Activated T-helper 9 cell treated with anti-CD3 and anti-CD28 coated beads, Interleukin-2, amount 50 U/mL, for 16 hours (primary cell): ENCODE data around the gene MUC22.
"Not testable (repeated sequence)": the region's sequence is repeated elsewhere in the genome, so short reads cannot be mapped to it uniquely, and the experiment has no call there.

Source experiments
- DNase-seq: peaks from one replicate; pipeline ENCODE4 v3.0.0-alpha.2; 2020; ENCODE audit warnings: low read depth

MUC22 gene

DNA sequence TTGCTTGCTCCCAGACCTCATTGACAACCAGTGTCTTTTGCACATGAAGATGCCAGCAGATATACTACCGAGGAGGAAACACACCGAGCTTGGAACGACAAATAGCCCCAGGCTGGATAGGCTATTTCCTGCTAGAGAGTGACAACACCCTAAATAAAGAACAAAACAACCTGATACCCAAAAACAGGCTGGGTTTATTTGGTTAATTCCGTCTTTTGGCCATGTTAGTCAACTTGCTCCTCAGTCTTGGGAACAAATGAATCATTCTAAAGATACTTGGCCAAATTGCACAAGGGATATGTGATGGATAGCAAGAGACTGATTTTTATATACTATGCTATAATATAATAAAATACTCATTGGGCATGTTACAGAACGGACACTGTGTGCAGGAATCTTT lies 11.5 kb upstream of the MUC22 start:
- no peak for DNase-seq

GRCh38 chr6:31000067-31000860 lies 10.0 kb upstream of the MUC22 start:
- DNase-seq: not testable (repeated sequence)

DNA sequence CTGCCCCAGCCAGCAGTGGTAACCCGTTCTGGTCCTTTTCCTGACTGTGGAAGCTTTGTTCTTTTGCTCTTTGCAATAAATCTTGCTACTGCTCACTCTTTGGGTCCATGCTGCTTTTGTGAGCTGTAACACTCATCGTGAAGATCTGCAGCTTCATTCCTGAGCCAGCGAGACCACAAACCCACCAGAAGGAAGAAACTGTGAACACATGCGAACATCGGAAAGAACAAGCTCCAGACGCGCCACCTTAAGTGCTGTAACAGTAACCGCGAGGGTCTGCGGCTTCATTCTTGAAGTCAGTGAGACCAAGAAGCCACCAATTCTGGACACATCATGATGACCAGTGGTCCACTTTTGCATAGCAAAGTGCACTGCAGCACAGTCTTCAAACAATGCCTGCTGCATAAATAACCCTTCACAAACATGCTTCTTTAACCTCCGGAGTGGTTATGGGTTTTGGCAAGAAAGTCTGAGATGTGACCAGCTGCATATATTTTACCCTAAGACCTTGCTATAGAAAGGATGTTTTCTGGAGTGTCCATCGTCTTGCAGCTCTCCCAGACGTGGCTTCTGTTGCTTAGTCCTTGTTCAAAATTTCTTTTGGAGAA lies 8.9 kb upstream of the MUC22 start:
- no peak for DNase-seq

DNA sequence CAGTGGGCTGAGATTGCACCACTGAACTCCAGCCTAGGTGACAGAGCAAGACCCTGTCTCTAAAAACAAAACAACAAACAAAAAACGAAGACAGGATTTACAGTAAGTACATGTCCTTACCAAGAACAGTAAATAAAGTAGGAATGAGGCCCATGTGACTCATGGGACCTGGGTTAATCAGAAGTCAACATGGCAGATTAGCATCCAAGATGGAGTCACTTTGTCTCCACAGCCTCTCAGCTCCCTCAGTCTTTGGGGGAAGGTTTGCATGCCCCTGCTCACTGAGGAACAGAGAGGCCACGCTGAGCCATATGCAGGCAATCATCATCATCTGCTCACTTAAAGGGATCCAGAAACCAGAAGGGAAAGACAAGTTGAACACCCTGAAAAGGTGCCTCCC lies 7.8 kb upstream of the MUC22 start:
- DNase-seq: no peak

DNA sequence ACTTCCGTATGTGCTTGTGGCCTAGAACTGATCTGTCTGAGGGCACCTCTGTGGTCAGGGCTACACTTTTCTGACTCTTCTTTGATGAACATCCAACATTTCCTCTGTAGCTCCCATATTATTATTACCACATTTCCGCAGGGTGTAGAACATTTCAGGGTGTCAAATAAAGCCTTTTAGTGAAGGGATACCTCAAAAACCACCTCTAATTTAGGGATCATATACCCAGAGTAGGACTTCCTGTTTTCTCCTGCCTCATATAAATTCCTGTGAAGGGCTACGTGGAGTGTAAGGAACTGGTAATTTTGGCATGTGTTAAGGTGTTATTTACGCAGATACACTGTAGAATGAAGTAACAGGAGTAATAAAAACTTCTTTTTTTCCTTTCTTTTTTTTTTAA lies 5.5 kb upstream of the MUC22 start:
- no peak for DNase-seq

DNA sequence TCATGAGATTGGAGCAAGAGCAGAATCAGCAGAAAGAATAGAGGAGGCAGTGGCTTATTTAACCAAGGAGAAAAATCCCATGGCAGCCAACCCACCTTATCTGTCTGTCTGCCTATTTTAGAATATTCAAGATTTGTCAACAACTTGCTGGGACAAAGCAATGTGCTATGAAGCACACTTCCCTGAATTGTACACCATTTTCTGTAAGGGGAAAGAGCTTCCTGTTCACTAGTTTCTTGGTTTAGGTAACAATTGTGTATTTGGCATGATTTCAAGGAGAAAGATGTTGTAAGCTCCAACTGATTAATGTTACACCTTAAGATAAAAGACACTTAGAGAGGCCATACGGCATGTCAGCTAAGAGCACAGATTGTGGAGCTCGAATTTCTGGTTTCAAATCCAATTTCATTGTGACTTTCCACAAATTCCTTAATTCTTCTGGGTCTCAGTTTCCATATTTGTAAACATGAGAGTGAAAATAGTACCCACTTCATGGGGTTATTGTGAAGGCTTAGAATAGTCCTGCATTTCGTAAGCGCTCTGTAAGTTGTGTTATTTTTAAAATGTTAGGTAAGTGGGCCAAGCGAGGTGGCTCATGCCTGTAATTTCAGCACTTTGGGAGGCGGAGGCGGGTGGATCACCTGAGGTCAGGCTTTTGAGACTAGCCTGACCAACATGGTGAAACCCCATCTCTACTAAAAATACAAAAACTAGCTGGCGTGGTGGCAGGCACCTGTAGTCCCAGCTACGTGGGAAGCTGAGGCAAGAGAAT lies 4.8 kb upstream of the MUC22 start:
- DNase-seq: no peak

GRCh38 chr6:31007694-31008093 lies 2.6 kb upstream of the MUC22 start:
- no peak for DNase-seq

DNA sequence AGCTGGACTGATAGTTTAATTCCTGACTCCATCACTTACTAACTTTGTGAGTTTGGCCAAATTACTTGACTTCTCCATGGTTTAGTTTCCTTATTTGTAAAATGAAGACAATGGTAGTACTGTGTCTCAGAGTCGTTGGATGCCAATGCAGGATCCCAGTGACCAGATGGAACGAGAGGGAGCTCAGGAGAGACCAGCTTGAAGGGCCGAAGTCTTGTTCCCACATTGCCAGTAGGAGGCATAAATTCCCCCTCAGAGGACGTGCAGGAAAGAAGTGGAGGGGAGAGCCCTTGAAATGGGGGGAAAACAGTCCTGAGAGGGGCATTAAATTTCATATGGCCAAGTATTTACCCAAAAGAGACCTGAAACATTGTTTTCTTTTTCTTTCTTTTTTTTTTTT lies 2.1 kb upstream of the MUC22 start:
- no peak for DNase-seq

GRCh38 chr6:31009731-31010130 lies 543 bp upstream of the MUC22 start:
- no peak for DNase-seq

- DNase-seq: no peak
Observed at GRCh38 chr6:31011153-31011552, 879 bp downstream of the MUC22 start.

DNA sequence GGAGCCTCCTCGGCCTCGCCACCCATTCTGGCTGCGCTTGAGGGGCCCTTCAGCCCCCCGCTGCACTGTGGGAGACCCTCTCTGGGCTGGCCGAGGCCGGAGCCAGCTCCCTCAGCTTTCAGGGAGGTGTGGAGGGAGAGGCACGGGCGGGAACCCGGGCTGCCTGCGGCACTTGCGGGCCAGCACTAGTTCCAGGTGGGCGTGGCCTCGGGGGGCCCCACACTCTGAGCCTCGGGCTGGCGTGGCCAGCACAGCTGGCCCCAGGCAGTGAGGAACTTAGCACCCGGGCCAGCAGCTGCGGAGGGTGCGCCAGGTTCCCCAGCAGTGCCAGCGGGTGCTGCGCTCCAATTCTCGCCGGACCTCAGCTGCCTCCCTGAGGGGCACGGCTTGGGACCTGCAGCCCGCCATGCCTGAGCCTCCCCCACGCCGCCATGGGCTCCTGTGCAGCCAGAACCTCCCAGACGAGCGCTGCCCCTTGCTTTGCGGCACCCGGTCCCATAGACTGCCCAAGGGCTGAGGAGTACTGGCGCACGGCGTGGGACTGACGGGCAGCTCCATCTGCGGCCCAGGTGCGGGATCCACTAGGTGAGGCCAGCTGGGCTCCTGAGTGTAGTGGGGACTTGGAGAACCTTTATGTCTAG lies 6.5 kb downstream of the MUC22 start:
- no peak for DNase-seq

- DNase-seq: not testable (repeated sequence)
Observed at GRCh38 chr6:31017436-31017835, 7.2 kb downstream of the MUC22 start.

DNA sequence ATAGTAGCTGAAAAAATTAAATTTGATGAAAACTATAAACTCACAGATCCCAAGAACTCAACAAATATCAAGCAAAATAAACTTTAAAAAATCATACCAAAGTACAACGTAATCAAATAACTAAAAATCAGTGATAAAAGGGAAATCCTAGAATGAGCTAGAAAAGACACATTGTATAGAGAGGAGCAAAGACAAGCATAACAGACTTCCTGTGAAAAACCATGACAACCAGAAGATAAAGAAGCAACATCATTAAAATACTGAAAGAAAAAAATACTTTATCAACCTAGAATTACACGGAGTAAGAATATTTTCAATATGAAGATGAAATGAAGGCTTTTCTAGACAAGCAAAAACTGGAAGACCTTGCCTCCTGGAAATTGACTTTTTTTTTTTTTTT lies 9.8 kb downstream of the MUC22 start:
- DNase-seq: no peak

DNA sequence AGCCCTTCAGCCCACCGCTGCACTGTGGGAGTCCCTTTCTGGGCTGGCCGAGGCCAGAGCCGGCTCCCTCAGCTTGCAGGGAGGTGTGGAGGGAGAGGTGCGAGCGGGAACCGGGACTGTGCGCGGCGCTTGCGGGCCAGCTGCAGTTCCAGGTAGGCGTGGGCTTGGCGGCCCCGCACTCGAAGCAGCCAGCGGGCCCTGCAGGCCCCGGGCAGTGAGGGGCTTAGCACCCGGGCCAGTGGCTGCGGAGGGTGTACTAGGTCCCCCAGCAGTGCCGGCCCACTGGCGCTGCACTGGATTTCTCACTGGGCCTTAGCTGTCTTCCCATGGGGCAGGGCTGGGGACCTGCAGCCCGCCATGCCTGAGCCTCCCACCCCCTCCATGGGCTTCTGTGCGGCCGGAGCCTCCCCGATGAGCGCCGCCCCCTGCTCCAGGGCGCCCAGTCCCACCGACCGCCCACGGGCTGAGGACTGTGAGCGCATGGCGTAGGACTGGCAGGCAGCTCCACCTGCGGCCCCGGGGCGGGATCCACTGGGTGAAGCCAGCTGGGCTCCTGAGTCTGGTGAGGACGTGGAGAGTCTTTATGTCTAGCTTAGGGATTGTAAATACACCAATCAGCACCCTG lies 10.5 kb downstream of the MUC22 start:
- DNase-seq: not testable (repeated sequence)

DNA sequence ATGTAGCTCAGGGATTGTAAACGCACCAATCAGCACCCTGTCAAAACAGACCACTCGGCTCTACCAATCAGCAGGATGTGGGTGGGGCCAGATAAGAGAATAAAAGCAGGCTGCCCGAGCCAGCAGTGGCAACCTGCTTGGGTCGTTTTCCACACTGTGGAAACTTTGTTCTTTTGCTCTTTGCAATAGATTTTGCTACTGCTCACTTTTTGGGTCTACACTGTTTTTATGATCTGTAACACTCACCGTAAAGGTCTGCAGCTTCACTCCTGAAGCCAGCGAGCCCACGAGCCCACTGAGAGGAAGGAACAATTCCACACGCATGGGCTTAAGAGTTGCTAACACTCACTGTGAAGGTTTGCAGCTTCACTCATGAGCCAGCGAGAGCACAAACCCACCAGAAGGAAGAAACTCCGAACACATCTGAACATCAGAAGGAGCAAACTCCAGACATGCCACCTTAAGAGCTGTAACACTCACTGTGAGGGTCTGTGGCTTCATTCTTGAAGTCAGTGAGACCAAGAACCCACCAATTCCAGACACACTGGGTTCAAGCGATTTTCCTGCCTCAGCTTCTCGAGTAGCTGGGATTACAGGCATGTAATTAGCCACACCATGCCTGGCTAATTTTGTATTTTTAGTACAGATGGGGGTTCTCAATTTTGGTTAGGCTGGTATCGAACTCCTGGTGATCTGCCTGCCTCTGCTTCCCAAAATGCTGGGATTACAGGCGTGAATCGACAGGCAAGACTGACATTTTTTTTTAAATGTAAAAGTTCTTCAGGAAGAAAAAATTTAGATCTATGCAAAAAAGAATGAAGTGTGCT lies 11.6 kb downstream of the MUC22 start:
- DNase-seq: not testable (repeated sequence)

DNA sequence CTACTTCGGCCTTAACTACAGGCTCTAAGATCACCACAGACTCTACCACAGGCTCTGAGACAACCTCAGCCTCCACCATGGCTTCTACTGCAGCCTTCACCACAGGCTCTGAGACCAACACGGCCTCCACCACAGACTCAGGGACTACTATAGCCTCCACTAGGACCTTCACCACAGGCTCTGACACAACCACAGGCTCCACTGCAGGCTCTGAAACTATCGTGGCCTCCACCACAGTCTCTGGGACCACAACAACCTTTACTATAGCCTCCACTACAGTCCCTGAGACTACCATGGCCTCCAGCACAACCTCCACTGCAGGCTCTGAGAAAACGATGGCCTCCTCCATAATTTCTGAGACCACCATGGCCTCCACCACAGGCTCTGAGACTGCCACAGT lies 15.3 kb downstream of the MUC22 start:
- DNase-seq: no peak

GRCh38 chr6:31031095-31031494 lies 20.8 kb downstream of the MUC22 start:
- no peak for DNase-seq

DNA sequence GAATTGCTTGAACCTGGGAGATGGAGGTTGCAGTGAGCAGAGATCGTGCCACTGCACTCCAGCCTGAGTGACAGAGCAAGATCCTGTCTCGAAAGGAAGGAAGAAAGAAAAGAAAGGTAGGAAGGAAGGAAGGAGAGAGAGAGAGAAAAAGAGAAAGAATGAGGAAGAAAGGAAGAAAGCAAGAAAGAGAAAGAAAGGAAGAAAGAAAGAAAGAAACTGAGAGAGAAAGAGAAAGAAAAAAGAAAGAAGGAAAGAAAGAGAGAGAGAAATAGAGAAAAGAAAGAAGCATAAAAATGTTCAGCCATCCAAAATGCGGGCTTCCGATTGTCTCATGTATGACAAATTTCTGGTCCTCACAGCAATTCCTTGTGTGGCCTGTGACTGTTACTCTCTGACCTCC lies 22.8 kb downstream of the MUC22 start:
- no peak for DNase-seq

DNA sequence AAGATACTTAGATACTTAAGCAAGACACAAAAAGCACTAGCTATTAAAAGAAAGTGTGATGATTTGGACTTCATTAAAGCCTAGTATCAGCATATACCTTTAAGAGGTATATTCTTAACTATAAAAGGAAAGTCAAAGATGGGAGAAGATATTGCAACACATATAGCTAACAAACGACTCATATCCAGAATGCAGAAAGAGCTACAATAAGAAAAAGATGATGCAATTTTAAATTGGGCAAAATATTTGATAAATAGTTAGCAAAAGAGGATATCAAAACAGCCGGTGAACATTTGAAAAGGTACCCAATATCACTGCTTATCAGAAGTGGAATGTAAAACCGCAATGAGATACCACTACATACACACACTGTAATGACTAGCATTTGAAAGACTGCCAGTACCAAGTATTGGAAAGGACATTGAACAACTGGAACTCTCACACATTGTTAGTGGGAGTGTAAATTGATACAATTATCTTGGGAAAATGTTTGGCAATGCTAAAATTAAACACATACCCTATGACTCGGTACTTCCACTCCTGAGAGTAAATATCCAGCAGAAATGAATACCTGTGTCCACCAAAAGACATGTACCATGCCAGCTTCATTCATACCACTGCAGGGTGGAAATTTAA lies 25.7 kb downstream of the MUC22 start:
- no peak for DNase-seq

GRCh38 chr6:31037169-31037568 lies 26.9 kb downstream of the MUC22 start:
- DNase-seq: no peak

- no peak for DNase-seq
Observed at GRCh38 chr6:31037682-31038081, 27.4 kb downstream of the MUC22 start.
